ENCODE measurements around the gene OTUD3. TPM values are rescaled to one million over a fixed set of nuclear protein-coding genes. Genes with fewer than 3 reads are reported as not detected.

Gene OTUD3
- polyA plus RNA-seq, 1 donor (not counting 4 experiments of a cell fraction or from before 2014, with no cell fraction given), result 7.0 TPM

GRCh38 chr1:19922015-19922688 is 40.0 kb downstream of the OTUD3 start:
- Histone ChIP-seq H3K36me3 (ENCODE audit: control insufficient read depth in 2 of 2, extremely low read depth in 1 of 2, insufficient read depth in 2 of 2, low read length in 2 of 2) (no peaks in the 10 kb centered on the region), H3K4me1 (ENCODE audit: control insufficient read depth, extremely low read depth, insufficient read depth, low read length) (peaks cover 16% of the 10 kb centered on the region), H3K9me3 (ENCODE audit: control insufficient read depth, low read depth, low read length) (no peaks in the 10 kb centered on the region), H3K9me1 (ENCODE audit: control insufficient read depth, extremely low read depth, insufficient read depth, low read length) (no peaks in the 10 kb centered on the region), H3K4me3 (ENCODE audit: control insufficient read depth in 2 of 3, extremely low read depth in 1 of 3, insufficient read depth in 2 of 3, low read depth in 1 of 3, low read length in 3 of 3) (no peak overlapping the region), H3K79me2 (ENCODE audit: control insufficient read depth, insufficient read depth, low read length) (no peaks in the 10 kb centered on the region), H3K9ac (ENCODE audit: control insufficient read depth, extremely low read depth, insufficient read depth, low read length) (no peak overlapping the region), H4K20me1 (ENCODE audit: control insufficient read depth, extremely low read depth, insufficient read depth, low read length) (no peaks in the 10 kb centered on the region), H3K27me3 (ENCODE audit: control insufficient read depth, extremely low read depth, insufficient read depth, low read length) (peaks cover 16% of the 10 kb centered on the region), H3K27ac (ENCODE audit: control insufficient read depth, insufficient read depth, low read length) (no peak overlapping the region), H3K4me2 (ENCODE audit: control insufficient read depth, extremely low read depth, insufficient read depth, low read depth, low read length) (no peak overlapping the region), H2AFZ (ENCODE audit: control insufficient read depth, low read length) (no peak overlapping the region)
- FAIRE-seq (no peak), DNase-seq (ENCODE audit: low read depth, low spot score) (no peak)
- dilution Hi-C loops (cut with MboI; ENCODE audit: extremely low pct_ligation_motif_present, low sequenced_read_pairs), result no loop called here
- TF ChIP-seq CTCF (optimal IDR thresholded peaks at IDR 0.05 in 1 of 3, IDR thresholded peaks at IDR 0.05 in 1 of 3, conservative IDR thresholded peaks at IDR 0.05 in 1 of 3; ENCODE audit: extremely low read depth in 1 of 3, insufficient read depth in 2 of 3, low read length in 3 of 3), result no peak
- TF ChIP-seq EZH2 (IDR thresholded peaks at IDR 0.05; ENCODE audit: low read length), result no peak

GRCh38 chr1:19923137-19923952 is 41.1 kb downstream of the OTUD3 start, which contains the start of gene PLA2G2E:
Gene PLA2G2E (minus strand): TSS chr1:19923617. CDS start chr1:19923559, 58 bp downstream.
- H3K9ac ChIP-seq (ENCODE audit: control insufficient read depth, extremely low read depth, insufficient read depth, low read length), result no peak within 1 kb of the TSS
- H3K27me3 ChIP-seq (ENCODE audit: control insufficient read depth, extremely low read depth, insufficient read depth, low read length), result peaks cover 16% of the 10 kb centered on the region
- no peaks in the 10 kb centered on the region for H3K9me1 ChIP-seq (ENCODE audit: control insufficient read depth, extremely low read depth, insufficient read depth, low read length)
- H3K27ac ChIP-seq (ENCODE audit: control insufficient read depth, insufficient read depth, low read length), result no peak within 1 kb of the TSS
- no peaks in the 10 kb centered on the region for H4K20me1 ChIP-seq (ENCODE audit: control insufficient read depth, extremely low read depth, insufficient read depth, low read length)
- TF ChIP-seq EZH2 (IDR thresholded peaks at IDR 0.05; ENCODE audit: low read length) (no peak), CTCF (optimal IDR thresholded peaks at IDR 0.05 in 1 of 3, IDR thresholded peaks at IDR 0.05 in 1 of 3, conservative IDR thresholded peaks at IDR 0.05 in 1 of 3; ENCODE audit: extremely low read depth in 1 of 3, insufficient read depth in 2 of 3, low read length in 3 of 3) (no peak)
- peaks cover 16% of the 10 kb centered on the region for H3K4me1 ChIP-seq (ENCODE audit: control insufficient read depth, extremely low read depth, insufficient read depth, low read length)
- H3K36me3 ChIP-seq (ENCODE audit: control insufficient read depth in 2 of 2, extremely low read depth in 1 of 2, insufficient read depth in 2 of 2, low read length in 2 of 2), result no peaks in the 10 kb centered on the region
- H3K4me3 ChIP-seq (ENCODE audit: control insufficient read depth in 2 of 3, extremely low read depth in 1 of 3, insufficient read depth in 2 of 3, low read depth in 1 of 3, low read length in 3 of 3), result no peak within 1 kb of the TSS
- DNase-seq (ENCODE audit: low read depth, low spot score), result no peak
- no peak within 1 kb of the TSS for H2AFZ ChIP-seq (ENCODE audit: control insufficient read depth, low read length)
- no peak for FAIRE-seq
- H3K9me3 ChIP-seq (ENCODE audit: control insufficient read depth, low read depth, low read length), result no peaks in the 10 kb centered on the region
- dilution Hi-C loops (cut with MboI; ENCODE audit: extremely low pct_ligation_motif_present, low sequenced_read_pairs), result no loop called here
- no peak within 1 kb of the TSS for H3K4me2 ChIP-seq (ENCODE audit: control insufficient read depth, extremely low read depth, insufficient read depth, low read depth, low read length)
- no peaks in the 10 kb centered on the region for H3K79me2 ChIP-seq (ENCODE audit: control insufficient read depth, insufficient read depth, low read length)

All from keratinocyte (primary cell).